Smooth muscle cell (in vitro differentiated cells): ENCODE measurements around the gene SNX8. TPM values are rescaled to one million over a fixed set of nuclear protein-coding genes. Genes with fewer than 3 reads are reported as not detected.
"Not testable (repeated sequence)": the region's sequence is repeated elsewhere in the genome, so short reads cannot be mapped to it uniquely, and the experiment has no call there.

Experiments
- DNase-seq: peaks from one replicate; lab custom pipeline; 2025; ENCODE audit not compliant: unreplicated experiment; lab: John Stamatoyannopoulos, UW
- H2AFZ ChIP-seq: fragments of 200-600 bp; sonication (generic); 2 replicates; pipeline ENCODE4 v1.6.0; 2016; ENCODE audit warnings: antibody characterized with exemption, low read depth, mild to moderate bottlenecking
- H3F3A ChIP-seq: fragments of 200-600 bp; sonication (generic); 2 replicates; pipeline ENCODE4 v1.6.0; 2017; ENCODE audit warnings: antibody characterized with exemption, low read depth
- H3K27ac ChIP-seq: fragments of 200-600 bp; sonication (generic); 2 replicates; pipeline ENCODE4 v1.5.1; 2016; ENCODE audit warnings: low read depth, mild to moderate bottlenecking
- H3K27me3 ChIP-seq: fragments of 200-600 bp; sonication (generic); 2 replicates; pipeline ENCODE4 v1.6.1; 2016; ENCODE audit warnings: low read depth, mild to moderate bottlenecking
- H3K36me3 ChIP-seq: fragments of 200-600 bp; sonication (generic); 2 replicates; pipeline ENCODE4 v1.5.1; 2016; ENCODE audit warnings: low read depth
- H3K4me1 ChIP-seq: fragments of 200-600 bp; sonication (generic); 2 replicates; pipeline ENCODE4 v1.5.1; 2016; ENCODE audit warnings: low read depth
- H3K4me2 ChIP-seq: fragments of 200-600 bp; sonication (generic); 2 replicates; pipeline ENCODE4 v1.6.0; 2016; ENCODE audit warnings: mild to moderate bottlenecking
- H3K4me3 ChIP-seq: fragments of 200-600 bp; sonication (generic); 2 replicates; pipeline ENCODE4 v1.5.1; 2016; ENCODE audit warnings: mild to moderate bottlenecking
- H3K79me2 ChIP-seq: fragments of 200-600 bp; sonication (generic); 2 replicates; pipeline ENCODE4 v1.6.0; 2016; ENCODE audit warnings: low read depth, mild to moderate bottlenecking
- H3K9ac ChIP-seq: fragments of 200-600 bp; sonication (generic); 2 replicates; pipeline ENCODE4 v1.6.0; 2016; ENCODE audit warnings: low read depth
- H3K9me3 ChIP-seq: fragments of 200-600 bp; sonication (generic); replicated peaks from 2 replicates; pipeline ENCODE4 v1.5.1; 2016; ENCODE audit warnings: low read depth
- H4K20me1 ChIP-seq: fragments of 200-600 bp; sonication (generic); 2 replicates; pipeline ENCODE4 v1.6.0; 2016; ENCODE audit warnings: low read depth
- WGBS: methylation state at CpG from one replicate; pipeline ENCODE4 v1.1.7; 2016; ENCODE audit warnings: low lambda C conversion rate; 5-methylcytosine and 5-hydroxymethylcytosine counted together
- polyA plus RNA-seq: library from polyadenylated mRNA; unstranded; fragments of >200 nt; fragmentation: Nextera tagmentation; extraction: Ambion mirVana; gene quantifications from 2 replicates; pipeline ENCODE4 v1.2.1, GENCODE V29; 2016
- total RNA-seq: library from RNA; depleted of rRNA; stranded (reverse); fragments of >200 nt; gene quantifications from 2 replicates; pipeline ENCODE4 v1.2.3, GENCODE V29; 2014
- TF ChIP-seq, protein P1 (sequence below): fragments of 200-600 bp; sonication (generic); IDR thresholded peaks from 2 replicates; pipeline ENCODE4 v1.5.1; 2017; ENCODE audit warnings: borderline replicate concordance, mild to moderate bottlenecking, antibody characterized with exemption; ENCODE audit not compliant: insufficient read depth, poor library complexity, severe bottlenecking

SNX8 gene
- total and polyA plus RNA-seq, 2 experiments from 2014 or later = 46.9 to 49.9 TPM

DNA sequence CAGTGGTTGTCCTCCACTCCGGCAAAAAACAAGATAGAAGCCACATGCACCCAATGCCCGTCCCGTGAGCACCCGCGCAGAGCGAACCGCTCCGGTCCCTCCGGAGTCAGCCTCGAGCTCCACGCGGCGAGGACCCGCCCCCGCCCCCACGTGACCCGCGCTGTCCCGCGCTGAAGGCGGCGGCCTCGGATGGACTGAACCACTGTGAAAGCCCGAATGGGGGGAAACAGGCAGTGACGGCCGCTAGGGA is 39.6 kb upstream of the SNX8 start:
- no peaks in the 10 kb centered on the region for H3F3A ChIP-seq
- H3K27ac ChIP-seq = peak overlapping the region; percentile 97
- no peak for DNase-seq
- H3K9me3 ChIP-seq = no peaks in the 10 kb centered on the region
- H3K9ac ChIP-seq = peak overlapping the region; percentile 99
- 1% methylated on average over 26 of the region's 26 CpGs for WGBS
- H3K4me3 ChIP-seq = peak overlapping the region; percentile 61
- H3K4me2 ChIP-seq = peak overlapping the region; percentile 97
- peak overlapping the region; percentile 84 for H2AFZ ChIP-seq
- H4K20me1 ChIP-seq = peaks cover 39% of the 10 kb centered on the region
- TF ChIP-seq, protein P1, sequence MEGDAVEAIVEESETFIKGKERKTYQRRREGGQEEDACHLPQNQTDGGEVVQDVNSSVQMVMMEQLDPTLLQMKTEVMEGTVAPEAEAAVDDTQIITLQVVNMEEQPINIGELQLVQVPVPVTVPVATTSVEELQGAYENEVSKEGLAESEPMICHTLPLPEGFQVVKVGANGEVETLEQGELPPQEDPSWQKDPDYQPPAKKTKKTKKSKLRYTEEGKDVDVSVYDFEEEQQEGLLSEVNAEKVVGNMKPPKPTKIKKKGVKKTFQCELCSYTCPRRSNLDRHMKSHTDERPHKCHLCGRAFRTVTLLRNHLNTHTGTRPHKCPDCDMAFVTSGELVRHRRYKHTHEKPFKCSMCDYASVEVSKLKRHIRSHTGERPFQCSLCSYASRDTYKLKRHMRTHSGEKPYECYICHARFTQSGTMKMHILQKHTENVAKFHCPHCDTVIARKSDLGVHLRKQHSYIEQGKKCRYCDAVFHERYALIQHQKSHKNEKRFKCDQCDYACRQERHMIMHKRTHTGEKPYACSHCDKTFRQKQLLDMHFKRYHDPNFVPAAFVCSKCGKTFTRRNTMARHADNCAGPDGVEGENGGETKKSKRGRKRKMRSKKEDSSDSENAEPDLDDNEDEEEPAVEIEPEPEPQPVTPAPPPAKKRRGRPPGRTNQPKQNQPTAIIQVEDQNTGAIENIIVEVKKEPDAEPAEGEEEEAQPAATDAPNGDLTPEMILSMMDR = no peak
- H3K4me1 ChIP-seq = peaks cover 16% of the 10 kb centered on the region
- peaks cover 47% of the 10 kb centered on the region for H3K79me2 ChIP-seq
- H3K27me3 ChIP-seq = no peaks in the 10 kb centered on the region
- H3K36me3 ChIP-seq = no peaks in the 10 kb centered on the region

DNA sequence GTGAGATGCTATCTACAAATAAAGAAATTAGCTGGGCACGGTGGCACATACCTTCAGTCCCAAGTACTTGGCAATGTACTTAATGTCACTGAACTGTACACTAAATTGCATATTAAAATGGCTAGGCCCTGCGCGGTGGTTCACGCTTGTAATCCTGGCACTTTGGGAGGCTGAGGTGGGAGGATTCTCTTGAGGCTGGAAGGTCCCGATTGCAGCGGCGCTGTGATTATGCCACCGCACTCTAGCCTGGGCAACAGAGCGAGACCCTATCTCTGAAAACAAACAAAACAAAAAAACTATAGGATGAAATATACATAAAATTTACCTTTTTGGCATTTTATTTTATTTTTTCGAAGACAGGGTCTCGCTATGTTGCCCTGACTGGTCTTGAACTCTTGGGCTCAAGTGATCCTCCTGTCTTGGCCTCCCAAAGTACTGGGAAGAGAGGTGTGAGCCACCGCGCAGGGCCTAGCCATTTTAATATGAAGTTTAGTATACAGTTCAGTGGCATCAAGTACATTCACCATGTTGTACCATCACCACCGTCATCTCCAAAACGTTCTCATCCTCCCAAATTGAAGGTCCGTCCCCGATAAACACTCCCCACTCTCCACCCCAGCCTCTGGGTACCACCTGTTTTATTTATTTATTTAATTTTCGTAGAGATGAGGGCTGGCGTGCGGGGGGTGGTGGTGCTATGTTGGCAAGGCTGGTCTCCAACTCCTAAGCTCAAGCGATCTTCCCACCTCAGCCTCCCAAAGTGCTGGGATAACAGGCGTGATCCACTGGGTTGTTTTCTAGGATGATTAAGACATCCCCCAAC is 39.1 kb upstream of the SNX8 start:
- no peaks in the 10 kb centered on the region for H3K36me3 ChIP-seq
- peaks cover 16% of the 10 kb centered on the region for H3K4me1 ChIP-seq
- H2AFZ ChIP-seq = peak overlapping the region; percentile 84
- H4K20me1 ChIP-seq = peaks cover 34% of the 10 kb centered on the region
- 64% methylated on average over 22 of the region's 22 CpGs for WGBS
- no peaks in the 10 kb centered on the region for H3K27me3 ChIP-seq
- peak overlapping the region; percentile 61 for H3K4me3 ChIP-seq
- peak overlapping the region; percentile 97 for H3K27ac ChIP-seq
- H3K9me3 ChIP-seq = no peaks in the 10 kb centered on the region
- TF ChIP-seq, protein P1 = no peak
- H3K79me2 ChIP-seq = peaks cover 41% of the 10 kb centered on the region
- no peak for DNase-seq
- no peaks in the 10 kb centered on the region for H3F3A ChIP-seq
- H3K9ac ChIP-seq = peak overlapping the region; percentile 99
- H3K4me2 ChIP-seq = peak overlapping the region; percentile 97

DNA sequence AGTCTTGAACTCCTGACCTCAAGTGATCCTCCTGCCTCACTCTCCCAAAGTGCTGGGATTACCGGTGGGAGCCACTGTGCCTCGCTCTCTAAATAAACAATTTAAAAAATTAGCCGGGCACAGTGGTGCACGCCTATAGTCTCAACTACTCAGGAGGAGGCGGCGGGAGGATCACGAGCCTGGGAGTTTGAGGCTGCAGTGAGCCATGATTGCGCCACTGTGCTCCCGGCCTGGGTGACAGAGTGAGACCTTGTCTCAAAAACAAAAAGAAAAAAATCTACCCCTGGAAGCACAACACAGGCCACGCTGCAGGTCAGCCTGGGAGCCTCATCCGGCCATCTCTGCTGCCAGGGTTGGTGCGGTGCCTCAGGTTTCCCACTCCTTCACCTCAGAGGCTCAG is 36.6 kb upstream of the SNX8 start:
- H3K27ac ChIP-seq = no peak overlapping the region
- no peak overlapping the region for H3K9ac ChIP-seq
- WGBS = 95% methylated on average over 12 of the region's 12 CpGs
- H3K4me1 ChIP-seq = peaks cover 8% of the 10 kb centered on the region
- no peaks in the 10 kb centered on the region for H3K36me3 ChIP-seq
- no peaks in the 10 kb centered on the region for H3K27me3 ChIP-seq
- no peak overlapping the region for H3K4me2 ChIP-seq
- no peaks in the 10 kb centered on the region for H3F3A ChIP-seq
- H4K20me1 ChIP-seq = peaks cover 9% of the 10 kb centered on the region
- TF ChIP-seq, protein P1 = no peak
- no peak overlapping the region for H3K4me3 ChIP-seq
- no peak for DNase-seq
- no peaks in the 10 kb centered on the region for H3K9me3 ChIP-seq
- H2AFZ ChIP-seq = no peak overlapping the region
- peaks cover 17% of the 10 kb centered on the region for H3K79me2 ChIP-seq

DNA sequence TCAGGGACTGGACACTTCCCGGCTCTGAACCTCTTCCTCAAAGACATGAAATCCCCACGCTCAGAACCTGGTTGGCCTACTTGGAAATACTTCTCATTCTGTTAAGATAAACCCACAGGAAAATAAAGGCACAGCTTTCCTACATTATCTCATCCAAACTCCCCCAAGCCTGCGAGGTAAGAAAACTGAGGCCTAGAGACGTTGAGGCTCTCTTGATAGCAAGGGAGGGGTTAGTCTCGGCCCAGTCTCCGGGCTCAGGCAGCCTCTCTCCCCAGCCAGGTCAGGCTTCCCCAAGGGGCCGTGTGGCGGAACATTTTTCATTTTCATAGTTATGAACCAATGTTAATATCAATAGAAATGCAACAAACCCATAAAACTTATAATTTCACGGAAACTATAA is 35.8 kb upstream of the SNX8 start:
- Histone ChIP-seq H3K9me3 (no peaks in the 10 kb centered on the region), H3K9ac (no peak overlapping the region), H3K27ac (no peak overlapping the region), H3K36me3 (no peaks in the 10 kb centered on the region), H2AFZ (no peak overlapping the region), H3K4me3 (no peak overlapping the region), H3K79me2 (peaks cover 9% of the 10 kb centered on the region), H4K20me1 (peaks cover under 1% of the 10 kb centered on the region), H3K27me3 (no peaks in the 10 kb centered on the region), H3F3A (no peaks in the 10 kb centered on the region), H3K4me1 (peaks cover 5% of the 10 kb centered on the region), H3K4me2 (no peak overlapping the region)
- WGBS = 95% methylated on average over 9 of the region's 9 CpGs
- DNase-seq = no peak
- TF ChIP-seq, protein P1 = no peak

DNA sequence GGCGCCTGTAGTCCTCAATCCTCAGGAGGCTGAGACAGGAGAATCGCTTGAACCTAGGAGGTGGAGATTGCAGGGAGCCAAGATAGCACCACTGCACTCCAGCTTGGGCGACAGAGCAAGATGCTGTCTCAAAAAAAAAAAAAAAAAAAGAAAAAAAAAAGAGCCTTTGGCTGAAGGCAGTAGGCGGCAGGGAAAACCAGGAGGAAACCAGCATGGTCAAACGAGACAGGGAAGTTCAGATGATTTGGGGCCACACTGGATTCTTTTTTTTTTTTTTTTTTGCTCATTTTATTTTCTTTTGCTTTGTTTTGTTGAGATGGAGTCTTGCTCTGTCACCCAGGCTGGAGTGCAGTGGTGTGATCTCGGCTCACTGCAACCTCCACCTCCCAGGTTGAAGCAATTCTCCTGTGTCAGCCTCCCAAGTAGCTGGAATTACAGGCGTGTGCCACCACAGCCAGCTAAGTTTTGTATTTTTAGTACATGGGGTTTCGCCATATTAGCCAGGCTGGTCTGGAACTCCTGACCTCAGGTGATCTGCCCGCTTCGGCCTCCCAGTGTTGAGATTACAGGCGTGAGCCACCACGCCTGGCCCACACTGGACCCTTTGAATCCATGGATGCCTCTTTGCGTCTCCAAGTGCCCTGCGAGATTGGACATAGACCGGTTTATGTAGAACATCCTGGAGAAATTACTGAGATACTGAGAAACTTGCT is 33.3 kb upstream of the SNX8 start:
- H3K36me3 ChIP-seq, H3K4me3 ChIP-seq, H3K9me3 ChIP-seq, H3K79me2 ChIP-seq, H2AFZ ChIP-seq, DNase-seq, H3K27me3 ChIP-seq, H3K27ac ChIP-seq, H4K20me1 ChIP-seq, H3K4me1 ChIP-seq, H3F3A ChIP-seq, H3K9ac ChIP-seq, H3K4me2 ChIP-seq: not testable (repeated sequence)
- WGBS = 94% methylated on average over 14 of the region's 15 CpGs
